IPS-18a (cell line): ENCODE results near the gene ANO2.

Source experiments
- H3K27ac ChIP-seq: one replicate; pipeline ENCODE4 v1.5.1; 2013; ENCODE audit warnings: low read length
- H3K27me3 ChIP-seq: one replicate; pipeline ENCODE4 v1.6.1; 2013; ENCODE audit warnings: mild to moderate bottlenecking, low read length; ENCODE audit not compliant: control insufficient read depth, insufficient read depth
- H3K36me3 ChIP-seq: one replicate; pipeline ENCODE4 v1.6.1; 2013; ENCODE audit warnings: low read depth, low read length; ENCODE audit not compliant: control insufficient read depth
- H3K4me1 ChIP-seq: one replicate; pipeline ENCODE4 v1.6.1; 2013; ENCODE audit warnings: low read depth, low read length; ENCODE audit not compliant: control insufficient read depth
- H3K4me3 ChIP-seq: one replicate; pipeline ENCODE4 v1.5.1; 2013; ENCODE audit warnings: low read length
- H3K9ac ChIP-seq: one replicate; pipeline ENCODE4 v1.6.1; 2013; ENCODE audit warnings: mild to moderate bottlenecking, low read length, moderate library complexity
- H3K9me3 ChIP-seq: one replicate; pipeline ENCODE4 v1.6.1; 2013; ENCODE audit warnings: low read depth, low read length; ENCODE audit not compliant: control insufficient read depth

The ANO2 gene

GRCh38 chr12:5912437-5913334 is 32.4 kb downstream of the ANO2 start:
- no peaks in the 10 kb centered on the region for H3K27me3 ChIP-seq
- no peak overlapping the region for H3K4me3 ChIP-seq
- H3K9me3 ChIP-seq = no peaks in the 10 kb centered on the region
- H3K9ac ChIP-seq = no peak overlapping the region
- no peaks in the 10 kb centered on the region for H3K36me3 ChIP-seq
- H3K27ac ChIP-seq = no peak overlapping the region
- no peaks in the 10 kb centered on the region for H3K4me1 ChIP-seq

GRCh38 chr12:5912011-5912410 is 33.0 kb downstream of the ANO2 start:
- Histone ChIP-seq H3K4me3 (no peak overlapping the region), H3K27me3 (no peaks in the 10 kb centered on the region), H3K9me3 (no peaks in the 10 kb centered on the region), H3K9ac (no peak overlapping the region), H3K27ac (no peak overlapping the region), H3K36me3 (no peaks in the 10 kb centered on the region), H3K4me1 (no peaks in the 10 kb centered on the region)

GRCh38 chr12:5910790-5911548 is 34.1 kb downstream of the ANO2 start:
- H3K4me1 ChIP-seq = no peaks in the 10 kb centered on the region
- no peaks in the 10 kb centered on the region for H3K27me3 ChIP-seq
- no peaks in the 10 kb centered on the region for H3K36me3 ChIP-seq
- no peaks in the 10 kb centered on the region for H3K9me3 ChIP-seq
- H3K27ac ChIP-seq = no peak overlapping the region
- no peak overlapping the region for H3K9ac ChIP-seq
- no peak overlapping the region for H3K4me3 ChIP-seq

GRCh38 chr12:5909560-5909959 is 35.5 kb downstream of the ANO2 start:
- Histone ChIP-seq H3K4me1 (peaks cover 3% of the 10 kb centered on the region), H3K4me3 (no peak overlapping the region), H3K36me3 (no peaks in the 10 kb centered on the region), H3K9ac (no peak overlapping the region), H3K9me3 (no peaks in the 10 kb centered on the region), H3K27me3 (no peaks in the 10 kb centered on the region), H3K27ac (no peak overlapping the region)

GRCh38 chr12:5908251-5908650 is 36.8 kb downstream of the ANO2 start:
- H3K9me3 ChIP-seq = no peaks in the 10 kb centered on the region
- no peak overlapping the region for H3K4me3 ChIP-seq
- H3K36me3 ChIP-seq = no peaks in the 10 kb centered on the region
- no peak overlapping the region for H3K9ac ChIP-seq
- H3K4me1 ChIP-seq = peaks cover 3% of the 10 kb centered on the region
- no peak overlapping the region for H3K27ac ChIP-seq
- no peaks in the 10 kb centered on the region for H3K27me3 ChIP-seq

- peaks cover 3% of the 10 kb centered on the region for H3K4me1 ChIP-seq
- no peak overlapping the region for H3K4me3 ChIP-seq
- no peaks in the 10 kb centered on the region for H3K36me3 ChIP-seq
These were observed 37.3 kb downstream of the ANO2 start for GRCh38 chr12:5907807-5908206.

GRCh38 chr12:5905757-5906156 is 39.3 kb downstream of the ANO2 start:
- H3K4me1 ChIP-seq = peaks cover 3% of the 10 kb centered on the region

More at GRCh38 chr12:5907807-5908206, 37.3 kb downstream of the ANO2 start:
- no peak overlapping the region for H3K27ac ChIP-seq
- no peaks in the 10 kb centered on the region for H3K9me3 ChIP-seq
- no peak overlapping the region for H3K9ac ChIP-seq
- no peaks in the 10 kb centered on the region for H3K27me3 ChIP-seq

GRCh38 chr12:5904969-5905368 is 40.1 kb downstream of the ANO2 start:
- Histone ChIP-seq H3K27me3 (no peaks in the 10 kb centered on the region), H3K9ac (no peak overlapping the region)

More at GRCh38 chr12:5905757-5906156, 39.3 kb downstream of the ANO2 start:
- Histone ChIP-seq H3K27ac (no peak overlapping the region), H3K27me3 (no peaks in the 10 kb centered on the region), H3K9ac (no peak overlapping the region), H3K4me3 (no peak overlapping the region), H3K9me3 (no peaks in the 10 kb centered on the region), H3K36me3 (no peaks in the 10 kb centered on the region)

GRCh38 chr12:5904441-5904840 is 40.6 kb downstream of the ANO2 start:
- H3K27me3 ChIP-seq = no peaks in the 10 kb centered on the region
- H3K9me3 ChIP-seq = no peaks in the 10 kb centered on the region
- no peak overlapping the region for H3K4me3 ChIP-seq
- no peak overlapping the region for H3K9ac ChIP-seq
- peaks cover 3% of the 10 kb centered on the region for H3K4me1 ChIP-seq
- no peaks in the 10 kb centered on the region for H3K36me3 ChIP-seq
- no peak overlapping the region for H3K27ac ChIP-seq

More at GRCh38 chr12:5904969-5905368, 40.1 kb downstream of the ANO2 start:
- Histone ChIP-seq H3K27ac (no peak overlapping the region), H3K36me3 (no peaks in the 10 kb centered on the region), H3K9me3 (no peaks in the 10 kb centered on the region), H3K4me1 (peaks cover 3% of the 10 kb centered on the region), H3K4me3 (no peak overlapping the region)

GRCh38 chr12:5902736-5903135 is 42.3 kb downstream of the ANO2 start:
- no peak overlapping the region for H3K27ac ChIP-seq
- H3K4me1 ChIP-seq = peaks cover 3% of the 10 kb centered on the region
- no peak overlapping the region for H3K9ac ChIP-seq
- H3K36me3 ChIP-seq = no peaks in the 10 kb centered on the region
- H3K27me3 ChIP-seq = no peaks in the 10 kb centered on the region
- H3K4me3 ChIP-seq = no peak overlapping the region
- no peaks in the 10 kb centered on the region for H3K9me3 ChIP-seq

- Histone ChIP-seq H3K9ac (no peak overlapping the region), H3K27ac (no peak overlapping the region), H3K4me1 (peaks cover 3% of the 10 kb centered on the region), H3K9me3 (no peaks in the 10 kb centered on the region), H3K4me3 (no peak overlapping the region), H3K36me3 (no peaks in the 10 kb centered on the region), H3K27me3 (no peaks in the 10 kb centered on the region)
These were observed 43.6 kb downstream of the ANO2 start for GRCh38 chr12:5901416-5901815.
